ENCODE data around the gene MYO10.

MYO10 gene

DNA sequence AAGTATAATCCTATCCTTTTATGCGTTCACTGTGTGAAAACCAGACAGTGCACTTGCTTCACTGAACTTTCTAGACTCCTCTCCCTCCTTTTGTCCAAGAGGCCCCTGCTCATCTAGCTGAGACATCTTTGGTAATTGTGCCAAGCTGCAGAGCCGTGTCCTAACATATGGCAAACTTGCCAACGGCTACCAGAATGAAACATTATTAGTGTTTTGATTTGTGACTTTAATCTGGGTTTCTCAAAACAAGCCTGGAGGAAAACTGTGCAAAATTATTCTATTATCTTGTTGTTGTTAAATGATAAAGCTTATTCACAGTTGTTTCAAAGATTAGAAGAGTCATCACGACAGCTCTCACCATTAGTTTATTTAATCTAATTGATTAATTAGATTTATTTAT is 240.3 kb downstream of the MYO10 start:
- DNase-seq, result no peak

DNA sequence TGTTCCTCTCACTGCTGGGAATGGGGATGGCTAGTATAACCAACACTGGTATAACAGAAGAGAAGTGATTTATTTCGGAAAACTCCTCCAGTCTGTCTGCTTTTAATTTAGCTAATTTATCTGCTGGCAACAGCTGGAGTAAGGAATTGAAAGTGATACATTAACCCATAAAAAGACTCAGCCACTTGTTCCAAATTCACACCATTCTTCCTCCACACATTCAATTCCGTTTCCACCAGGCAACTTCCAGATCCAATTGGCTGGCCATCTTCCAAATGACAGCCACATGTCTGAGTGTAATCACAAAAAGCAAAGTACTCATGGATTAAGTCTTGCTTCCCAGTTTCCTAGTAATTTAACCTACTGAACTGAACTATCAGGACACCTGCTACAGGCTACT is 242.2 kb downstream of the MYO10 start:
- DNase-seq, result no peak

DNA sequence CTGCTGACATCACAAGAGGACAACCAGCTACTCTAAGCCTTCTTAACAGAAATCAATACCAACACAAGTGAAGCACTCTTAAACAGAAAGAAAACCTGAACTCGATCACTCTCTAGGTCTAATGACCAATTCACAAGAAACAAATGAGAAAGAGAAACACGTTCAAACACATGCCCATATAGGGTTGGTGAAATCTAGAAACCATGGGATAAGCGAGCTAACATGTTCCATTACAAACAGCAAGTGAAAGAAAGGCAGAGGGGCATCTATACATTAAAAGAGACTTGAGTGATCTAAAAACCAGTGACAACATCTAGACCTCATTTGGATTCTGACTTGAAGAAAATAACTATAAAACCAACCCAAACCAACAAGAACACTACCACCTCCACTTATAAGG is 244.4 kb downstream of the MYO10 start:
- no peak for DNase-seq

DNA sequence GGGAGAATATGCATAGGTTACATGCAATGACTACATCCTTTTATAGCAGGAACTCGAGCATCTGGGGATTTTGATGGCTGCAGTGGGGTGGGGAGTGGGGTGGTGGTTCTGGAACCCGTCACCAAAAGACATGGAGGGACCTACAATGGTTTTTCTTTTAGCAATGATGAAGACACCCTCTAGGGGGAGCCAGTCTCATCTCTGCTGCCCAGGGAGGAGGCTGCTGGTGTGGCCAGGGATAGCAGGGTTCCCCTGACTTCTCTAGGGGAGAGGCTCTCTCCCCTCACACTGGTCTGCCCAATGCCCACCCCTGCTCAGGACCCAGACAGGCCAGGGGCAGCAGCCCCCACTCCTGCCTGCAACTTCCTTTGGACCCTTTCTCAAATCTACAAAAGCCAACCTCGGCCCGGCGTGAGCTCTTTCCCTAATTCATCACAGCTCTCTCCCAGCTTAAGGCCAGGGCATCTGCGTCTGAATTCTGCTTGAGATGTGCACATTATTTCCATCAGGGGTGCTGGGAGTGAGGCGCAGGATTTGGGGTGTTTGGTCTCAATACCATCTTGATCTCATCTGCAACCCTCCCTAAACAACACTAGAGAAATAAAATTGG is 245.7 kb downstream of the MYO10 start:
- no peak for DNase-seq

DNA sequence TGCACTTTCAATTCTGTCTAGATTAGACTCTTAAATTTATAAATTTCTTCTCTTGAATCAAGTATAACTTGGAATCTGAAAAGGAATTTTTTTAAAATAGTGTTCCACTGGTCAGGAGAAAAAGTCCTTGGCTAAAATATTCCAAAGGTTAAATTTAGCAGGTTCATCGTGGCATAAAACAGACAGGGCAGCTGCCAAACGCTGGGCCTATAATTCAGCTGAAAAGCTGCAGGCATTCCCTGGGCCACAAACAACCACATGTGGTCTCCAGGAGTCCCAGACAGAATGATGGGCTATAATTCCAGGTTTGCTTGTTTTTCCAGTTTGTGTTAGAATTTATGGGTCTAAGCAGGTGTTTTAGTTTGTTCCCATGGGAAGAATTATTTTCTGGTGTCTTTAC is 248.2 kb downstream of the MYO10 start:
- no peak for DNase-seq

DNA sequence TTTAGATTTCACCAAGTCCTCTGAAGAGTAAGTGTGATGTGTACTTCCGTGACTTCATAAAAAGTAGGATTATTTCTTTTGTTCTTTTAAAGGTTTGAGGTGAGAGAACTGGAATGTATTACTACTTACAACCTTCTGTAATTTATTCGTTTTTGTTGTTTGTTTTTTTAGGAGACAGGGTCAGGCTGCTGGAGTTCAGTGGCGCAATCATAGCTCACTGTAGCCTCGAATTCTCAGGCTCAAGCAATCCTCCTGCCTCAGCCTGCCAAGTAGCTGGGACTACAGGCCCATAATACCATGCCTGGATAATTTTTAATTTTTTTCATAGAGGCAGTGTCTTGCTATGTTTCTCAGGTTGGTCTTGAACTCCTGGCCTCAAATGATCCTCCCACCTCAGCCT is 251.0 kb downstream of the MYO10 start:
- no peak for DNase-seq

DNA sequence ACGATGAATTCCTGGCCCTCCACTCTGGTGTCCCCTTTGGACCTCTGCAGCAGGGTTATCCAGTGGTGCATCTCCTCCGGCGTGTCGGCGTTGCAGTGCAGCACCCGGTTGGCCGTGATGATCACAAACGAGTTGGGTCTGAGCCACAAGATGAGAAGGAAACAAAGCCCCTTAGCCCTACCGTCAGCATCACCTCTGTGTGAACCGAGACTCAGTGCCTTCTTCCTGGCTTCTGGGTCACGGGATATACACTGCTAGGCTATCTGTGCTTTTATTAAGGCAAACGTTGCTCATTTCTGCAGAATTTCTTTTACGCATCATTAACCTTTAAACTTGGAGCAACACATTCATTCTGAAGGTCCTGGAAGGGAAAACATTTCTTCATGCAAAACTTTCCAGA is 254.2 kb downstream of the MYO10 start:
- no peak for DNase-seq

DNA sequence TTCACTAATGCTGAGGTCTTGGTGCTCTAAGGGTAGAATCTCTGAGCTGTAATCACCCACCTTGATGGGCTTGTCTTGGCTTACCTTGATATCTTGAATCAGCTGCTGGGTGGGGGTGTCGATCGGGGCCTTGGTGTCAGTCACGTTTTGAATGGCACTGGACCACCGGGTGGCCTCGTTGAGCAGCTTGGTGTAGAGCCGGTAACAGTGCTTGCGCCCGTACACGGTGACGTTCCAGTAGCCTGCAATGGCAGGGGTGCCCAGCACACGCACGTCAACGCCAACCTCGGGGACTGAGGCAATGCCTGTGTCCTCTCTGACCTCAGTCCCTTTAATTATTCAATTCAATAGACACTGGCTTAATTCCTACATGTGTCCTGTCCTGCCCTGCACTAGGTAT is 256.2 kb downstream of the MYO10 start:
- no peak for DNase-seq

DNA sequence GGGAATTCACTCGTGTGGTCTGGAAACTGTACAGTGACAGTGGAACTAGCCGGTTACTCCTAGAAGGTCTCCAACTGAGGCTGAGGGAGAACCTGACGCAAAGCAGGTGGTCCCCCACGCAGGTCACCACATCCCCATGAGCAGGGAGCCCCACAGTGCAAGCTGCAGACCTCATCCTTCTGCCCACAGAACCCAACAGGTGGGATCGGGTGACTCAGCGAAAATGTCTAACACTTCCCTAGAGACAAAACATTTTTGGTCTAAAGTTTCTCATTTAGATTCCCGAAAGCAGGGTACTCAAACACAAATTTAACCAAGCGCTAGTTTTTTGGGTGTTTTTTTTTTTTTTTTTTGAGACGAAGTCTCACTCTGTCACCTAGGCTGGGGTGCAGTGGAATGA is 256.9 kb downstream of the MYO10 start:
- no peak for DNase-seq

DNA sequence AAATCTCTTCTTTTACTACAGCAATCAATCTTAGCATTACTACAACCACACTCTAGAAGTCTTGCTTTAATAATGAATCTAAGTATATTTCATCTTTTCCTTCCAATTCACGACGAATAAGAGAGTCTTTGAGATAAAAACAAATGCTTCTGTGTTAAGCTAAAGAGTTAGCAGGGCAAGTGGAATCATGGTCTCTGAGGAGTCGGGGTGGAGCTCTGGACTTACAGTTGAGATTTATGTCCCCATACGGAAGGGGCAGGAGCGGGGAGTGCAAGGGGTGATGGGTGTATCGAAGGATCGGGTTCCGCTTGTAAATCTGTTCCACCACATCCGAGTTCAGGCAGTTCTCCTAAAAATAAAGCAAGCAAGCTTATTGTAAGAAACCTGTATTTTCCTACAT is 260.3 kb downstream of the MYO10 start:
- no peak for DNase-seq

DNA sequence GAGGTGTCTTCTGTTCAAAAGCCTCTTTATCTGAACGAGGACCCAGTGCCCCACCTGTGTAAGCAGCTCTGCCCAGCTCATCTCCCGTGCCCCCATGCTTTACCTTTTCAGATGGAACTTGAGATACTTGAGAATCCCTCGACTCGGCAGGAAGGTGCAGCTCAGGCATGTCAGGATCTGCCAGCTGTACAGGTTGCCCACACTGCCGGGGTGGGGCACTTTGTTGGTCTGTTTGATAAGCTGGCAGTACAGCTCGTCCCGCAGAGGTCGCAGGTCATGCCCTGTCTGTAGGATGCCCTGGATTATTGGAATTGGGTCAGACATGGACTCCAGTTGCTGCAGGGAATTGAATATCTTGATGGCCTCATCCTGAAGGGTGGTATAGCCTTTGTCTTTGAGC is 261.3 kb downstream of the MYO10 start:
- DNase-seq, result no peak

DNA sequence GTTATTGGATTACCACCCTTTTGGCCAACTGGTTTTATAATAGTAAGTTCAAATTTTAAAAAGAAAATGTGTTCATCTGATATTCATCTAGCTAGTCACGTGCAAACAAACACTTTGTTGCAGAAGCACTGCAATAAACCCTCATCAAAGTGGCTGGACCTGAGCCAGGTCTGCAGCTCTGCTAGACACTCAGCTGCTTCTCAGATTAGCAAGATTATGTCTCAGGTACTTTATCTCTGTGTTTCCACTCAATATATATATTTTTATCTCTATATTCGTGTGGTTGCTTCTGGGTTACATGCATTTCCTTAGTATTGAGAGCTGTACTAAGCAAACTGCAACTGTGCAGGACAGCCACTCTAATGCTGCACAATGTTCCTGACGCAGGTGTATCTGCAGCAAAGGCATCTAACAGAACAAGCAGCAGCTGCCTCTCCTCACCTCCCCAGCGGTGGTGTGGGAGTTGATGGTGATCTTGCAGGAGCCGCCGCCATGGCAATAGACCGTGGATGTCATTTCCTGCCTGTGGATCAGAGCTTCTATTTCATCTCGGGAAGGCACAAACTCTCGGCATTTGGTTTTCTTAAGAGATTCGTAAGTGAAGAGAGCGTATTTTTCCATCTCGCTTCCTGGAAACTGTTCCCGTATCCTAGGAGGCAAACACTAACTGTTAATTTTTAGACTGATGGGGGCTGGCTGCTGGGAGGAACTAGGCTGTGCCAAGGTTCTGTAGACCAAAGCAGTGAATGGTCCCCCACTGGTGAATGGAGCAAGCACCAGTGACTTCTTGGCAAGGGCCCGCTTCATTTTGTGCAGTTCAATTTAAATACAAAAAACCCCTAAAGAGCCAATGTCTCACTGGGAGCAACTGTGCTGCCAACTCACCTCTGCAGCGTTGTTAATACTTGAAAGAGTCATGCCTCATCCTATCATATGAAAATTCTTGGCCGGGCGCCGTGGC is 262.6 kb downstream of the MYO10 start:
- no peak for DNase-seq

DNA sequence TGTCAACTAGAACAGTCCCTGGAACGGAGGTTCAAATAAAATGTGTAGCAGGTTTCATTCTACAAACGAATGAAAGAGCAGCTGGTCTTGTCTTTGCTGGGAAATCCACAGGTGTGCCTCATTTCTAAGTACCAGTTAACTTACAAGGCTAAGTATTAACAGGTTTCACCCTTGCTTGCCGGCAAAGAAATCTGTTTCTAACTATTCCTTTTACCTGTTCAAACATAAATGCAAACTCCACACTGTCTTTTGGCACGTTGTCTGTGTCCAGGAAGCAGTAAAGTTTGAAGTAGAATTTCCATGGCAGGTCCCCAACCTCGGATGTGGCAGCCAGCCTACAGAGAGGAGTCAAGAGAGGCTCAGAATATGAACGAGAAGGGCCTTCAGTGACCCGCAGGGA is 264.9 kb downstream of the MYO10 start:
- no peak for DNase-seq

DNA sequence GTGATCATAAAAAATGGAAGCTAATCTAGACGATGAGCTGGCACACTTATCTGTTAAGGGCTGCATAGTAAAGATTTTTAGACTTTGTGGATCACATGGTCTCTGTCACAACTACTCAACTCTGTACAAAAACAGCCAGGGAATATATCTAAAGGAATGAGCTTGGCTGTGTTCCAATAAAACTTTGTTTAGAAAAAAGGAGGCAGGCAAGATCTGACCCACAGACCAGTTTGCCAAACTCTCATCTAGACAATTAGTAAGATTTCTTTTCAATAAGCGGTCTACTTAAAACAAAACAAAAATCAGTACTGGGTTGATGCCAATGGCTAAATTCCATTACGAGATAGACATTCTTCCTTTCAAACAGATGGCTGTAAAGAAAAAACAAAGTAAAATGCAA is 266.3 kb downstream of the MYO10 start:
- no peak for DNase-seq

DNA sequence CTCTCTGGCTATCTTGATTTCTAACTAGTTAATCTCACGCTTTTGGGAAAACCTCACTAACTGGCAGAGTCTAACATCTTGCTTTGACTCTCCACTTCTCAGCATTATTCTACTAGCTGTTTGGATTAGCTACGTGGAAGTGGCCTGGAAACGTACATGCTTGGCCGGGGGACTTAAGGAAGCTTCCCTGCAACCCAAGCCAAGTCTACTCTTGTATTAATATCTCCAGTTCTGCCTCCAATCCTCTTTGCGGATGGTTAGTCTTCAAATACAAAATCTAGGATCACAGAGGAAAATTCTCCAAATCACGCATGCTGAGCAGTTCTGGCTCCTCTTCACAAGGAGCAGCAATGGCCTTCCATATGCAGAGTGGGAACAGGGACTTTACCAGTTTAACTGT is 267.5 kb downstream of the MYO10 start:
- no peak for DNase-seq

DNA sequence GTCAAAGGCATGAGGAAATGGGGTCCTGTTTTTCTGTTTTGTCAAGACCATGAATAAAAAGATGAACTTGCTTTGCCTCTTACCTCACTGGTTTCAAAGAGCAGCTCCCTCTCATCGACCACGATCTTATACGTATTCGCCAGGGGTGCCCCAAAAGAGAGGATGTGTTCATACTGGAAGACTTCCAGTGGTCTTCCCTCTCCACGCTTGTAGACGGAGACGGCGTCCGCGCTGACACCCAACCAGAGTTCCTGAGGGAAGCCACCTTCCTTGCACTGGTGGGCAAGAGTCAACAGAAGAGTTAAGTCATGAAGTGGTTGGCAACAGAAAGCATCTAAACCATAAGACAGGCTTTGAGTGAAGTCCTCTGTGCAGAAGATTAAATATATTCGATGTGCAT is 267.9 kb downstream of the MYO10 start:
- no peak for DNase-seq

DNA sequence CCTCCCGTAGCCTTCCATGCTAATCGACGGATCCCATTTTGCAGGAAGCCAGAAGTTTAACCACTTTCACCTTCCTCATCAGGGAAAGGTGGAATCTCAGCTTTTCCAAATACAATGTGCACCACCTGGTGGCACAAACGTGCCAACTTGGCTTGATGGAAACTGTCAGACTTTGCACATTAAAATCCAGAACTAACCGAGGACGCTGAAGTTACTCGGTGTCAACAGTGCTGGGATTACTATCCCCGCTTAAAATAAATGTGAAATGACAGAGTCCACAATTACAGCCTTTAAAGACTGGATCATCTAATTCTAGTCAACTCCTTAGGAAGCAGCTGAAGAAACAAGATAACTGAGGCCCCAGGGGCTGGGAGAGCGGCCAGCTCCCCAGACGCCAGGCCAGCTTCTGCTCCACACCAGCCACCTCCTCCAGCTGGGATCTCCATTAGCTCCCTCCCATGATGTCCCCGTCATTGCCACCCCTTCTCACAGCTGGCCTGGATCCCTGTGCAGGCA is 269.1 kb downstream of the MYO10 start:
- DNase-seq, result no peak

DNA sequence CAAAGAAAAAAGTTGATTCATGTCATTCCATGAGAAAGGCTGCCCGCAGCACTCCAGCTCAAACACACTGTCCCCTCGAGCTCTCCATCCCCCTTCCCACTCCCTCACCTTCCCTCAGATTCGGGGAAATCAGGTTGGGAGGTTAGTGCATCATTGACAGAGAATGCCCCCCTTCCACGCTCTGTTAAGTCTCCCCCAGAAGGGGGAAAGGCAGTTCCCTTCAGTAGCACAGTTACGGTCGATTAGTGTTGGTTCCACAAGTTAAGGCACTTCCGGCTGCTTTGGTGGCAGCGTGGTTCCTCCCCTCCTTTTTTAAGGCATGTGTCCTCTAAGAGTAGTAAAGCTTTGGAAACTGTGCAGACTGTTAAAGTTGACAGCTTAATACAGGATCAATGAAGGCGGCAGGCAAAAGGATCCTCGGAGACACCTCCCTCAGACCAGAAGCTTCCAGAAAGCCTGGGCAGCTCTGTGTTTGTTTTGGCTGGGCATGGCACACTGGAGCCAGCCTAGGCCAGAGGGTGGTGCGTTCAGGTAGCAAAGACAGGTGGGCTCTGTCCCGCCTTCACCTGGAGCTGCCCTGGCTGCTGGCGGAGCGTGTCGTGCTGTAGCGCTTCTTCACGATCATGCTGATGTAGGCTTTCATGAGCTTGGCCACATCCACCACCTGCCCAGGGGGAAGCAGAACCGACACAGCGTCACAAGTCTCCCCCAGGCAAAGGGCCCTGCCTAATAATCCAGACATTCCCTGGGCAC is 269.8 kb downstream of the MYO10 start:
- DNase-seq, result no peak

DNA sequence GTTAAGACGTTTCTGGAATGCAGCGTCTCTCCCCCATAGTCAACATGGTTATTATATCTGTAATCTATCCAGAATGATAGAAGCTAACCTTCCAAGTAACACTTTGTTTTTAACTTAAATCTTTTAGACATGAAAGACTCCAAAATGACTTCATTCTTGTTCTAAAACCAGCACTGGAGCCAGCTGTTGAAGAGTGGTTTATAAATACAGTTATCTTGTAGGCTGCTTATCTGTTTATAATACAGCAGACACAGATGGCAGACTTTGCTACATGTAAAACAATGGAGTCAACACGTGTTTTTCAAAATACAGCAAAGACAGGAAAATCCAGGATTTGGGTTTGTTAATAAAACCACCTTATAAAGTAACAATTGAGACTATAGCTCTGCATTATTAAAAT is 270.5 kb downstream of the MYO10 start:
- DNase-seq, result no peak

DNA sequence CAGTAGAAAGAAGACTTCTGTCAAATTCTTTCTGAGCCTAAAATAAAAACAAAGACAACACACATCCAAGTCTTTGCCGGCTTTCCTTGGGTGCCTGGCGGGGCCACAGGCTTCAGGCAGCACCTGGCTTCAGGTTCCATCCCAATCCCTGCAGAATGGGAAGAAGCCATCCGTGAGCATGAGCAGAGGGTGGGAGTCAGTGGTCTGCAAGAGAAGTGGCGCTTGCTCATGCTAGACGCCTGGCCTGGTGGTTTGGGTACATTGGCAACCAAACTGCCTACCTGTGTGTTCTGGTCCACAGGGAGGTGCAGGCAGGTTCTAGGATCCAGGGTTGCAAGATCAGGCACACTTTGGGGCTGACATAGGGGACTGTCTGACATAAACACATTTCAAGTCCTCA is 271.7 kb downstream of the MYO10 start:
- DNase-seq, result no peak

DNA sequence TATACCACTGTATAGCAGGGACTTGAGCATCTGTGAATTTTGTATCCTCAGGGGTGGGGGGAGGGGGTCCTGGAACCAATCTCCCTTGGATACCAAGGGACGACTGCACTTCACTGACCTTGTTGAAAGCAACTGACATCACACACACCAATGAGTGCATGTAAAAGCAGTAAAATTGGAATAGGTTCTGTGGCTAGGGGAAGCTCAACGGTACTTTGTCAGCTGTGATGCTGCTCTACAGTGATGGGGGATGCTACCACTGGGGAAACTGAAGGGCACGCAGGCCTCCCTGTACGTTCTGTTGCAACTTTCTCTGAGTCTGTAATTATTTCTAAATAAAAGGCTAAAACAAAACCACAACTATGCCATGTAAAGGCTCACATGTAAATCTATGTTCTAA is 272.2 kb downstream of the MYO10 start:
- no peak for DNase-seq

DNA sequence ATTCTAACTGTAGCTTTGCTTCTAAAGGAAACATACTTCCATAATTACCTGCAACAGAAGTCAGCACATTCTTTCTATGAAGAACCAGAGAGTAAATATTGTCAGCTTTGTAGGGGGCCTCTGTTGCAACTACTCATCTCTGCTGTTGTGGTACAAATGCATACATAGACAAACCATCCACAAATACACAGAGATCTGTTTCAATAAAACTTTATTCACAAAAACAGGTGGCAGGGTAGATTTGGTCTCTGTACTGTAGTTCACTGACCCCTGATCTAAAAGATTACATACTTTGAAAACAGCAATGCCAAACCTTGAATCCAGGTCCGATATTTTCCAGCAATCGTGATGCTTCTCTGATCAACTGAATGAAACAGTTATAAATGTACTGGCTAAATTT is 274.4 kb downstream of the MYO10 start:
- DNase-seq, result no peak

DNA sequence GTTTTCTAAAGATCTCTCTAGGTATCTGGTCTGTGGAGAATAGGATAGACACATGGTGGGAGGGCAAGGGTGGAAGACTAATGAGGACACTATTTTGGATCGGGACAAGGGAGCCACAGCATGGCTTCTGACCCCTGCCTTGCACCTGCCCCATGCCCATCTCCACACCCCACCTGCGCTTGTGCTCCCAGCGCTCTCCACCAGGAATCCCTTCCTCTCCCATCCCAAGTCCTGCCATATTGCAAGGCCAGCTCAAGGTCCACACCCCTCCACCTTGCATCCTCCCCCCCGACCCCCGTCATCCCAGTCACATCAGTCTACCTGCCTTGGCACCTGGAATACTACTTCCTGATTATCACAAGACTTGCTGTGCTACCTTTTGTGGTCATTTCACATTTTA is 275.1 kb downstream of the MYO10 start:
- no peak for DNase-seq

DNA sequence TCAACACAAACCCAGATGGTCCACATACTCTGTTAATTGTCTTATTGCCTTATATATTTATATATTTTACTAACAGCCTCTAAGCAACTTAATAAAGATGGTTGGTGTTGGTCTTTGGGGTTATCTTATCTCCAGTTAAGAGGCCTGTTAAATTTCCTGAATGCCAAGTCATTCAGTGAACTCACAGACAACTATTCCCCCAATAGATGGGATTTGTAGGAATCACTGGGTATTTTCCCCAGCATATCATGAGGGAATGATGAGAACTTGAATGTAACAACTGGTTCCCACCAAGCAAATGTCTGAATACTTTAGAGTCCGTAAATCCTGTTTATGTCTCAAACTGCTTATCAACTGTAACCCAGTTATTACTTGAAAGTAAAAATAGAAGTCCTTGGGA is 276.6 kb downstream of the MYO10 start:
- DNase-seq, result no peak
